ENCODE measurements around the gene AATF.

The AATF gene

GRCh38 chr17:37054894-37055293 is 106.1 kb downstream of the AATF start:
- no peaks in the 10 kb centered on the region for H3K27me3 ChIP-seq (replicated peaks in 2 of 5; ENCODE audit: control insufficient read depth in 4 of 5, insufficient read depth in 5 of 5, low read length in 4 of 5)
- 94% methylated on average over 6 of the region's 8 CpGs for WGBS (ENCODE audit: insufficient coverage)
- no peak for DNase-seq
- no peak overlapping the region for H3K27ac ChIP-seq (ENCODE audit: insufficient read depth in 1 of 2, low read depth in 1 of 2, low read length in 2 of 2, poor library complexity in 1 of 2, severe bottlenecking in 2 of 2)
- ChIA-PET CTCF (interaction anchor here (1.0 kb wide), 1 partner anchor 9 kb away, joined by 3 read pairs; no protein-coding TSS in a partner anchor), POLR2A (no interaction called here)
- H3K4me3 ChIP-seq (ENCODE audit: control insufficient read depth in 1 of 7, extremely low read depth in 1 of 7, insufficient read depth in 4 of 7, low read depth in 2 of 7, low read length in 6 of 7), result no peak overlapping the region
- no peaks in the 10 kb centered on the region for H3K9me3 ChIP-seq (ENCODE audit: control extremely low read depth in 1 of 5, control insufficient read depth in 4 of 5, insufficient read depth in 2 of 5, low read depth in 1 of 5, low read length in 4 of 5)
- H3K4me1 ChIP-seq (ENCODE audit: control extremely low read depth in 1 of 4, control insufficient read depth in 4 of 4, insufficient read depth in 4 of 4, low read length in 3 of 4), result no peaks in the 10 kb centered on the region
- H3K36me3 ChIP-seq (ENCODE audit: control insufficient read depth in 4 of 4, insufficient read depth in 4 of 4, low read length in 3 of 4), result peaks cover 3 to 40% (median 23%) of the 10 kb centered on the region in 4 experiments

DNA sequence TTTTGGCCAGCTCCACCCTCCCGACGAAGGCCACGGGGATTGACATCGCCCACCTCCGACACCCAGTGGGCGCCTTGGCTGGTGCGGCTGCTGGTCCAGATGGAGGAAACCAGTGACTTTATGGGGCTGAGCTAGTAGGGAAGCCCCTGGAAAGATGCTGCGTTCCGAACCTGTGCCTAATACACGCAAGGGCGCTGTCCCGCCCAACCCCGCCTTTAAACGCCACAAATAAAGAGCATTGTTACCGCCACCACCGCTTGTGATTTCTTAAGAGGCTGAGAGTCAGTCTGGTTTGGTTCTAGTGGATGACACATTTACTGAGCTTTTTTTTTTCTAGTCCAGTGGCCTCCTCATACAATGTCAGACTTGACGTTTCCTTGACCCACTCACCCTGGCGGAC is 107.9 kb downstream of the AATF start:
- peaks cover 0 to 32% (median 15%) of the 10 kb centered on the region in 4 experiments for H3K36me3 ChIP-seq (ENCODE audit: control insufficient read depth in 4 of 4, insufficient read depth in 4 of 4, low read length in 3 of 4)
- H3K27ac ChIP-seq (ENCODE audit: insufficient read depth in 1 of 2, low read depth in 1 of 2, low read length in 2 of 2, poor library complexity in 1 of 2, severe bottlenecking in 2 of 2), result no peak overlapping the region
- WGBS (ENCODE audit: insufficient coverage), result 95% methylated on average over 18 of the region's 18 CpGs
- no peaks in the 10 kb centered on the region for H3K27me3 ChIP-seq (replicated peaks in 2 of 5; ENCODE audit: control insufficient read depth in 4 of 5, insufficient read depth in 5 of 5, low read length in 4 of 5)
- ChIA-PET POLR2A (interaction anchor here (0.7 kb wide), 1 partner anchor 10 kb away, joined by 3 read pairs; no protein-coding TSS in a partner anchor), CTCF (interaction anchor here (0.9 to 1.4 kb wide), 3 partner anchors 9 to 76 kb away, joined by 3 to 5 read pairs (median 3); no protein-coding TSS in a partner anchor)
- no peak overlapping the region for H3K4me3 ChIP-seq (ENCODE audit: control insufficient read depth in 1 of 7, extremely low read depth in 1 of 7, insufficient read depth in 4 of 7, low read depth in 2 of 7, low read length in 6 of 7)
- no peak for DNase-seq
- no peaks in the 10 kb centered on the region for H3K4me1 ChIP-seq (ENCODE audit: control extremely low read depth in 1 of 4, control insufficient read depth in 4 of 4, insufficient read depth in 4 of 4, low read length in 3 of 4)
- no peaks in the 10 kb centered on the region for H3K9me3 ChIP-seq (ENCODE audit: control extremely low read depth in 1 of 5, control insufficient read depth in 4 of 5, insufficient read depth in 2 of 5, low read depth in 1 of 5, low read length in 4 of 5)

DNA sequence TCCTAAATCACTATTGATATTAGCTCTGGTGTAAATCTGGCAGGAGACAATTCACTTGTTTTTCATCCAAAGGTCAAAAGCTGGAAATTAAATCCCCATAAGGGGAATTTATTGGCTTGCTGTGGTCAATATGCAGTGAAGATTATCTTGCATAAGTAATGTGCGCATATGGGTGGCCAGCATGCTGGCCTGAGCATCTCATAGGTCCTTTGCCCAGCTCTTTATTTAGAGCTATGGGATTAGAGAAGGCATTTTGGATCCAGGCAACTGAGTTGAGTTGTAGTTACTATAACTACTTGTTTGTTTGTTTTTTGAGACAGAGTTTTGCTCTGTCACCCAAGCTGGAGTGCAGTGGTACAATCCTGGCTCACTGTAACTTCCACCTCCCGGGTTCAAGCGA is 110.7 kb downstream of the AATF start:
- peaks cover 0 to 22% (median 11%) of the 10 kb centered on the region in 4 experiments for H3K36me3 ChIP-seq (ENCODE audit: control insufficient read depth in 4 of 4, insufficient read depth in 4 of 4, low read length in 3 of 4)
- H3K9me3 ChIP-seq (ENCODE audit: control extremely low read depth in 1 of 5, control insufficient read depth in 4 of 5, insufficient read depth in 2 of 5, low read depth in 1 of 5, low read length in 4 of 5), result no peaks in the 10 kb centered on the region
- no peaks in the 10 kb centered on the region for H3K27me3 ChIP-seq (replicated peaks in 2 of 5; ENCODE audit: control insufficient read depth in 4 of 5, insufficient read depth in 5 of 5, low read length in 4 of 5)
- H3K4me1 ChIP-seq (ENCODE audit: control extremely low read depth in 1 of 4, control insufficient read depth in 4 of 4, insufficient read depth in 4 of 4, low read length in 3 of 4), result no peaks in the 10 kb centered on the region
- no peak overlapping the region for H3K4me3 ChIP-seq (ENCODE audit: control insufficient read depth in 1 of 7, extremely low read depth in 1 of 7, insufficient read depth in 4 of 7, low read depth in 2 of 7, low read length in 6 of 7)
- POLR2A ChIA-PET, result no interaction called here
- DNase-seq, result no peak
- WGBS (ENCODE audit: insufficient coverage), result 86% methylated on average over 1 of the region's 3 CpGs
- CTCF ChIA-PET, result interaction anchor here (1.2 to 3.5 kb wide), 2 partner anchors 14 to 63 kb away, joined by 3 to 21 read pairs; no protein-coding TSS in a partner anchor
- H3K27ac ChIP-seq (ENCODE audit: insufficient read depth in 1 of 2, low read depth in 1 of 2, low read length in 2 of 2, poor library complexity in 1 of 2, severe bottlenecking in 2 of 2), result no peak overlapping the region

GRCh38 chr17:37060094-37060493 is 111.3 kb downstream of the AATF start:
- Histone ChIP-seq H3K9me3 (ENCODE audit: control extremely low read depth in 1 of 5, control insufficient read depth in 4 of 5, insufficient read depth in 2 of 5, low read depth in 1 of 5, low read length in 4 of 5) (no peaks in the 10 kb centered on the region), H3K27me3 (replicated peaks in 2 of 5; ENCODE audit: control insufficient read depth in 4 of 5, insufficient read depth in 5 of 5, low read length in 4 of 5) (peaks cover 0 to 5% (median 2%) of the 10 kb centered on the region in 5 experiments), H3K4me3 (ENCODE audit: control insufficient read depth in 1 of 7, extremely low read depth in 1 of 7, insufficient read depth in 4 of 7, low read depth in 2 of 7, low read length in 6 of 7) (no peak overlapping the region), H3K27ac (ENCODE audit: insufficient read depth in 1 of 2, low read depth in 1 of 2, low read length in 2 of 2, poor library complexity in 1 of 2, severe bottlenecking in 2 of 2) (no peak overlapping the region), H3K4me1 (ENCODE audit: control extremely low read depth in 1 of 4, control insufficient read depth in 4 of 4, insufficient read depth in 4 of 4, low read length in 3 of 4) (no peaks in the 10 kb centered on the region), H3K36me3 (ENCODE audit: control insufficient read depth in 4 of 4, insufficient read depth in 4 of 4, low read length in 3 of 4) (peaks cover 0 to 17% (median 11%) of the 10 kb centered on the region in 4 experiments)
- POLR2A ChIA-PET, result no interaction called here
- WGBS (ENCODE audit: insufficient coverage), result 88% methylated on average over 4 of the region's 6 CpGs
- DNase-seq, result no peak
- CTCF ChIA-PET, result interaction anchor here (3.5 kb wide), 1 partner anchor 15 kb away, joined by 21 read pairs; no protein-coding TSS in a partner anchor

DNA sequence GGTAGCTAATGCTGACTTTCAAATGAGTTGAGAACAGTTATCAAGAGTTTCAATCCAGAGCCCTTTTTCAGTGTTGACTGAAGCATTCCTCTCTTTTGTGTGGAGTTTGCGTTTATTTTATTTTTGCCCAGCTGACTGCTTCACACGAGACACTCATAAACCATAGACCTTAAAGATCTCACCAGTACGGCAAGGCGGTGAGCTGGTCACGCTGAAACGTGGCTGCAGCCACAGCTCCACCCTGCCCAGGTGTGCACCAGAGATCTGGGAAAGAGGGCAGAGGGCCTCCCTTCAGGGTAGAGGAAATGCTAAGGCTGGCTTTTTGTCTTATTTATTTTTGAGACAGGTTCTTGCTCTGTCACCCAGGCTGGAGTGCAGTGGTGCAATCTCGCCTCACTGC is 112.2 kb downstream of the AATF start:
- no peak overlapping the region for H3K4me3 ChIP-seq (ENCODE audit: control insufficient read depth in 1 of 7, extremely low read depth in 1 of 7, insufficient read depth in 4 of 7, low read depth in 2 of 7, low read length in 6 of 7)
- WGBS (ENCODE audit: insufficient coverage), result 72% methylated on average over 5 of the region's 7 CpGs
- H3K4me1 ChIP-seq (ENCODE audit: control extremely low read depth in 1 of 4, control insufficient read depth in 4 of 4, insufficient read depth in 4 of 4, low read length in 3 of 4), result no peaks in the 10 kb centered on the region
- POLR2A ChIA-PET, result no interaction called here
- no peaks in the 10 kb centered on the region for H3K9me3 ChIP-seq (ENCODE audit: control extremely low read depth in 1 of 5, control insufficient read depth in 4 of 5, insufficient read depth in 2 of 5, low read depth in 1 of 5, low read length in 4 of 5)
- DNase-seq, result no peak
- CTCF ChIA-PET, result interaction anchor here (1.3 to 3.5 kb wide), 2 partner anchors 12 to 15 kb away, joined by 4 to 21 read pairs; no protein-coding TSS in a partner anchor
- peaks cover 0 to 11% (median 5%) of the 10 kb centered on the region in 5 experiments for H3K27me3 ChIP-seq (replicated peaks in 2 of 5; ENCODE audit: control insufficient read depth in 4 of 5, insufficient read depth in 5 of 5, low read length in 4 of 5)
- H3K36me3 ChIP-seq (ENCODE audit: control insufficient read depth in 4 of 4, insufficient read depth in 4 of 4, low read length in 3 of 4), result peaks cover 0 to 12% (median 11%) of the 10 kb centered on the region in 4 experiments
- H3K27ac ChIP-seq (ENCODE audit: insufficient read depth in 1 of 2, low read depth in 1 of 2, low read length in 2 of 2, poor library complexity in 1 of 2, severe bottlenecking in 2 of 2), result no peak overlapping the region

- ChIA-PET CTCF (interaction anchor here (3.5 kb wide), 1 partner anchor 17 kb away, joined by 21 read pairs; no protein-coding TSS in a partner anchor), POLR2A (no interaction called here)
- Histone ChIP-seq H3K4me3 (ENCODE audit: control insufficient read depth in 1 of 7, extremely low read depth in 1 of 7, insufficient read depth in 4 of 7, low read depth in 2 of 7, low read length in 6 of 7) (no peak overlapping the region), H3K27me3 (replicated peaks in 2 of 5; ENCODE audit: control insufficient read depth in 4 of 5, insufficient read depth in 5 of 5, low read length in 4 of 5) (peaks cover 0 to 22% (median 10%) of the 10 kb centered on the region in 5 experiments), H3K36me3 (ENCODE audit: control insufficient read depth in 4 of 4, insufficient read depth in 4 of 4, low read length in 3 of 4) (peaks cover 0 to 6% (median 3%) of the 10 kb centered on the region in 4 experiments), H3K27ac (ENCODE audit: insufficient read depth in 1 of 2, low read depth in 1 of 2, low read length in 2 of 2, poor library complexity in 1 of 2, severe bottlenecking in 2 of 2) (no peak overlapping the region), H3K9me3 (ENCODE audit: control extremely low read depth in 1 of 5, control insufficient read depth in 4 of 5, insufficient read depth in 2 of 5, low read depth in 1 of 5, low read length in 4 of 5) (no peaks in the 10 kb centered on the region), H3K4me1 (ENCODE audit: control extremely low read depth in 1 of 4, control insufficient read depth in 4 of 4, insufficient read depth in 4 of 4, low read length in 3 of 4) (no peaks in the 10 kb centered on the region)
- no peak for DNase-seq
- WGBS (ENCODE audit: insufficient coverage), result 97% methylated on average over 9 of the region's 9 CpGs
These were observed 113.3 kb downstream of the AATF start for GRCh38 chr17:37062021-37062420.

DNA sequence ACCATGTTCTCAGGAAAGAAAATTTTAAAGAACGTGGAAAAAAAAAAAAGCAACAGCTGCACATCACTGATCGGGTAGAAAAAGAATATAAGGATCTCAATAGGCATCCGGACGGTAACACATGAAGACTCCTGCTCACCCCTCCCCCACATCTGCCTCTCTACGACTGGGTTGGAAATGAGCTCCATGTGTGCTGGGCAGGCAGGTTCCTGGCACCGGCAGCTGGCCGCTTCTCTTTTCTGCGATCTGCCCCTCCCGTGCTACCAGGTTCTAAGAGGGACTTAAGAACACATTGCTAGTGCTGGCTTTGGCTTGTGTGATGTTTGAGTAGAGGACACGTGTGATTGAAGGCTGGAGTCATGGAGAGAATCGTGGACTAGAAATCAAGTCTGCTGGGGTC is 115.5 kb downstream of the AATF start:
- Histone ChIP-seq H3K9me3 (ENCODE audit: control extremely low read depth in 1 of 5, control insufficient read depth in 4 of 5, insufficient read depth in 2 of 5, low read depth in 1 of 5, low read length in 4 of 5) (peaks cover 0 to 2% (median 0%) of the 10 kb centered on the region in 5 experiments), H3K27ac (ENCODE audit: insufficient read depth in 1 of 2, low read depth in 1 of 2, low read length in 2 of 2, poor library complexity in 1 of 2, severe bottlenecking in 2 of 2) (no peak overlapping the region), H3K36me3 (ENCODE audit: control insufficient read depth in 4 of 4, insufficient read depth in 4 of 4, low read length in 3 of 4) (no peaks in the 10 kb centered on the region), H3K4me1 (ENCODE audit: control extremely low read depth in 1 of 4, control insufficient read depth in 4 of 4, insufficient read depth in 4 of 4, low read length in 3 of 4) (no peaks in the 10 kb centered on the region), H3K27me3 (replicated peaks in 2 of 5; ENCODE audit: control insufficient read depth in 4 of 5, insufficient read depth in 5 of 5, low read length in 4 of 5) (peaks cover 0 to 41% (median 12%) of the 10 kb centered on the region in 5 experiments), H3K4me3 (ENCODE audit: control insufficient read depth in 1 of 7, extremely low read depth in 1 of 7, insufficient read depth in 4 of 7, low read depth in 2 of 7, low read length in 6 of 7) (no peak overlapping the region)
- CTCF ChIA-PET, result no interaction called here
- 90% methylated on average over 6 of the region's 11 CpGs for WGBS (ENCODE audit: insufficient coverage)
- POLR2A ChIA-PET, result no interaction called here
- DNase-seq, result no peak

All from common myeloid progenitor, CD34-positive (primary cell).